Sigmoid colon (tissue), 4 donors: ENCODE data around the gene GLTPD2.

ENCODE experiments used
- CTCF ChIP-seq, 4 experiments: fragments of 450-650 bp in 3 of 4; fragments of 200-600 bp in 1 of 4; IDR thresholded peaks; one replicate each; pipeline ENCODE4 v1.5.1; 2016 to 2019; ENCODE audit warnings: antibody characterized with exemption in 4 of 4, mild to moderate bottlenecking in 3 of 4, moderate library complexity in 2 of 4
- POLR2AphosphoS5 ChIP-seq, 4 donors: sonication (generic); formaldehyde crosslinking; IDR thresholded peaks; one replicate each; pipeline ENCODE4 v1.6.1; 2017; ENCODE audit warnings: antibody characterized with exemption in 4 of 4

- TF ChIP-seq CTCF (IDR thresholded peaks at IDR 0.05) (no peak), POLR2AphosphoS5 (IDR thresholded peaks at IDR 0.05) (no peak)
These were observed 34.1 kb downstream of the GLTPD2 start for GRCh38 chr17:4822835-4823234.
